H9 (cell line): ENCODE measurements around the gene SATB2. TPM values are rescaled to one million over a fixed set of nuclear protein-coding genes. Genes with fewer than 3 reads are reported as not detected.

ENCODE experiments used
- DNase-seq: peaks from one replicate; pipeline ENCODE4 v3.0.0-alpha.2; 2017
- H2AFZ ChIP-seq: one replicate; pipeline ENCODE4 v1.6.1; 2013; ENCODE audit warnings: mild to moderate bottlenecking, low read length, control low read depth, moderate library complexity
- H2AK5ac ChIP-seq: 2 replicates; pipeline ENCODE4 v1.6.1; 2013; ENCODE audit warnings: low read length, control low read depth, mixed read lengths; ENCODE audit not compliant: insufficient read length
- H2BK120ac ChIP-seq: one replicate; pipeline ENCODE4 v1.6.1; 2013; ENCODE audit warnings: low read depth, mild to moderate bottlenecking, low read length, control low read depth, inconsistent platforms; ENCODE audit not compliant: poor library complexity, severe bottlenecking
- H2BK12ac ChIP-seq: 2 replicates; pipeline ENCODE4 v1.6.1; 2013; ENCODE audit warnings: low read length, control low read depth, mixed read lengths, low read depth; ENCODE audit not compliant: insufficient read length
- H2BK15ac ChIP-seq: 2 replicates; pipeline ENCODE4 v1.6.1; 2013; ENCODE audit warnings: low read depth, low read length, control low read depth
- H2BK20ac ChIP-seq: one replicate; pipeline ENCODE4 v1.6.1; 2013; ENCODE audit warnings: low read depth, mild to moderate bottlenecking, low read length, control low read depth, inconsistent platforms; ENCODE audit not compliant: poor library complexity, severe bottlenecking
- H2BK5ac ChIP-seq: 2 replicates; pipeline ENCODE4 v1.6.1; 2013; ENCODE audit warnings: low read length, control low read depth, mixed read lengths; ENCODE audit not compliant: insufficient read length
- H3K14ac ChIP-seq: 2 replicates; pipeline ENCODE4 v1.6.1; 2013; ENCODE audit warnings: low read length, control low read depth; ENCODE audit not compliant: insufficient read depth
- H3K18ac ChIP-seq: 2 replicates; pipeline ENCODE4 v1.6.1; 2013; ENCODE audit warnings: low read depth, mild to moderate bottlenecking, mixed read lengths, low read length, control low read depth; ENCODE audit not compliant: insufficient read length
- H3K23ac ChIP-seq: 2 replicates; pipeline ENCODE4 v1.6.1; 2013; ENCODE audit warnings: low read length, control low read depth, mixed read lengths, low read depth; ENCODE audit not compliant: insufficient read length
- H3K23me2 ChIP-seq: 2 replicates; pipeline ENCODE4 v1.6.1; 2013; ENCODE audit warnings: low read depth, mild to moderate bottlenecking, mixed read lengths, low read length, control low read depth; ENCODE audit not compliant: insufficient read length, poor library complexity, severe bottlenecking
- H3K27ac ChIP-seq: 2 replicates; pipeline ENCODE4 v1.5.1; 2013; ENCODE audit warnings: low read length, control low read depth, mixed read lengths, low read depth; ENCODE audit not compliant: insufficient read length
- H3K27me3 ChIP-seq: 2 replicates; pipeline ENCODE4 v1.6.1; 2013; ENCODE audit warnings: low read length, control low read depth, inconsistent platforms; ENCODE audit not compliant: insufficient read depth
- H3K4ac ChIP-seq: 2 replicates; pipeline ENCODE4 v1.6.1; 2013; ENCODE audit warnings: low read depth, mild to moderate bottlenecking, control low read depth, inconsistent platforms, low read length, moderate library complexity
- H3K4me1 ChIP-seq: 2 replicates; pipeline ENCODE4 v1.6.1; 2013; ENCODE audit warnings: low read length, control low read depth, inconsistent platforms; ENCODE audit not compliant: insufficient read depth
- H3K4me2 ChIP-seq: 2 replicates; pipeline ENCODE4 v1.6.1; 2013; ENCODE audit warnings: low read length, control low read depth, mixed read lengths; ENCODE audit not compliant: insufficient read length, insufficient read depth
- H3K56ac ChIP-seq: 2 replicates; pipeline ENCODE4 v1.6.1; 2013; ENCODE audit warnings: low read depth, mild to moderate bottlenecking, mixed read lengths, low read length, control low read depth; ENCODE audit not compliant: insufficient read length
- H3K79me1 ChIP-seq: 2 replicates; pipeline ENCODE4 v1.6.1; 2013; ENCODE audit warnings: low read depth, mild to moderate bottlenecking, moderate library complexity, low read length, control low read depth, inconsistent platforms; ENCODE audit not compliant: insufficient read depth, poor library complexity, severe bottlenecking
- H3K79me2 ChIP-seq: 2 replicates; pipeline ENCODE4 v1.6.1; 2013; ENCODE audit warnings: low read length, control low read depth, inconsistent platforms; ENCODE audit not compliant: insufficient read depth
- H3K9ac ChIP-seq: 2 replicates; pipeline ENCODE4 v1.6.1; 2013; ENCODE audit warnings: low read length, control low read depth, mixed read lengths; ENCODE audit not compliant: insufficient read length; ENCODE audit errors: extremely low read depth
- H3K9me3 ChIP-seq: one replicate; pipeline ENCODE4 v1.6.1; 2013; ENCODE audit warnings: low read depth, low read length, inconsistent platforms; ENCODE audit not compliant: control insufficient read depth
- H3T11ph ChIP-seq: one replicate; pipeline ENCODE4 v1.6.1; 2013; ENCODE audit warnings: mild to moderate bottlenecking, low read length, control low read depth, inconsistent platforms
- H4K20me1 ChIP-seq: one replicate; pipeline ENCODE4 v1.6.1; 2013; ENCODE audit not compliant: control insufficient read depth, insufficient read length, insufficient read depth
- H4K5ac ChIP-seq: 2 replicates; pipeline ENCODE4 v1.6.1; 2013; ENCODE audit warnings: low read depth, mild to moderate bottlenecking, mixed read lengths, low read length, control low read depth; ENCODE audit not compliant: insufficient read length
- H4K8ac ChIP-seq: replicated peaks from 2 replicates; pipeline ENCODE4 v1.6.1; 2013; ENCODE audit warnings: low read length, control low read depth, mixed read lengths, low read depth; ENCODE audit not compliant: insufficient read length
- H4K91ac ChIP-seq: 2 replicates; pipeline ENCODE4 v1.6.1; 2013; ENCODE audit warnings: low read depth, mild to moderate bottlenecking, moderate library complexity, mixed read lengths, low read length, control low read depth; ENCODE audit not compliant: insufficient read length
- H3K27ac Mint-ChIP-seq, 3 experiments: 2 replicates in 2 of 3; 3 replicates in 1 of 3; pipeline ENCODE4 v1.8.0; 2020 to 2021; ENCODE audit warnings: mixed read lengths in 3 of 3, mild to moderate bottlenecking in 1 of 3, moderate library complexity in 1 of 3
- H3K27me3 Mint-ChIP-seq: 2 replicates; pipeline ENCODE4 v1.8.0; 2021; ENCODE audit warnings: low read depth, mild to moderate bottlenecking, moderate library complexity, mixed read lengths
- H3K36me3 Mint-ChIP-seq, 3 experiments: 2 replicates in 2 of 3; 3 replicates in 1 of 3; pipeline ENCODE4 v1.8.0; 2020 to 2021; ENCODE audit warnings: low read depth in 3 of 3, mixed read lengths in 3 of 3; ENCODE audit not compliant: insufficient read depth in 1 of 3
- H3K4me1 Mint-ChIP-seq, 2 experiments: 2 replicates each; pipeline ENCODE4 v1.8.0; 2020; ENCODE audit warnings: mixed read lengths in 2 of 2
- H3K4me3 Mint-ChIP-seq, 2 experiments: 2 replicates in 1 of 2; 3 replicates in 1 of 2; pipeline ENCODE4 v1.8.0; 2020 to 2021; ENCODE audit warnings: mild to moderate bottlenecking in 2 of 2, mixed read lengths in 2 of 2, moderate library complexity in 1 of 2
- H3K9me3 Mint-ChIP-seq, 2 experiments: 2 replicates in 1 of 2; 3 replicates in 1 of 2; pipeline ENCODE4 v1.8.0; 2020; ENCODE audit warnings: mild to moderate bottlenecking in 2 of 2, mixed read lengths in 2 of 2, moderate library complexity in 1 of 2
- CTCF ChIP-seq: fragments of 200-600 bp; sonication (generic); conservative IDR thresholded peaks from 3 replicates; pipeline ENCODE4 v1.8.0; 2021; ENCODE audit warnings: antibody characterized with exemption, mild to moderate bottlenecking
- total RNA-seq: library from RNA; stranded (reverse); gene quantifications from 2 replicates; pipeline ENCODE4 v1.2.1, GENCODE V29; 2021

The SATB2 gene
- total RNA-seq, 1 experiment from 2014 or later: 23.8 TPM

GRCh38 chr2:199288424-199288823 lies 169.3 kb downstream of the SATB2 start:
- H3K14ac ChIP-seq: no peak overlapping the region
- H3K23me2 ChIP-seq: no peaks in the 10 kb centered on the region
- no peak overlapping the region for H3K18ac ChIP-seq
- H4K20me1 ChIP-seq: no peaks in the 10 kb centered on the region
- no peaks in the 10 kb centered on the region for H3K27me3 ChIP-seq
- no peak overlapping the region for H3K4me3 Mint-ChIP-seq
- H3K27ac Mint-ChIP-seq: no peak overlapping the region
- H3K56ac ChIP-seq: no peak overlapping the region
- no peak for TF ChIP-seq CTCF
- no peak overlapping the region for H4K5ac ChIP-seq
- H2BK120ac ChIP-seq: no peak overlapping the region
- H3K27me3 Mint-ChIP-seq: no peaks in the 10 kb centered on the region
- peaks cover 0 to 10% (median 2%) of the 10 kb centered on the region in 3 experiments; a peak in 4 of 7 replicates for H3K36me3 Mint-ChIP-seq
- H3K4me1 ChIP-seq: no peaks in the 10 kb centered on the region
- no peak overlapping the region for H2AFZ ChIP-seq
- no peak overlapping the region for H2AK5ac ChIP-seq
- H3K79me1 ChIP-seq: no peaks in the 10 kb centered on the region
- no peak overlapping the region for H2BK12ac ChIP-seq
- no peak overlapping the region for H2BK15ac ChIP-seq
- no peak overlapping the region for H3K27ac ChIP-seq
- no peaks in the 10 kb centered on the region for H3K4me1 Mint-ChIP-seq
- H2BK5ac ChIP-seq: no peak overlapping the region
- H3K4me2 ChIP-seq: no peak overlapping the region
- H3K9me3 Mint-ChIP-seq: peaks cover 0 to 8% of the 10 kb centered on the region in 2 experiments; a peak in 2 of 5 replicates
- H3K23ac ChIP-seq: no peak overlapping the region
- no peak for DNase-seq
- no peaks in the 10 kb centered on the region for H3K9me3 ChIP-seq
- no peak overlapping the region for H3K9ac ChIP-seq
- no peak overlapping the region for H3T11ph ChIP-seq
- H3K79me2 ChIP-seq: no peaks in the 10 kb centered on the region
- H4K91ac ChIP-seq: no peak overlapping the region
- no peak overlapping the region for H3K4ac ChIP-seq
- no peak overlapping the region for H2BK20ac ChIP-seq
- no peak overlapping the region for H4K8ac ChIP-seq
